ACHN (cell line): ENCODE data around the gene ALS2.
"Not testable (repeated sequence)": the region's sequence is repeated elsewhere in the genome, so short reads cannot be mapped to it uniquely, and the experiment has no call there.

ENCODE experiments used
- DNase-seq: peaks from one replicate; pipeline ENCODE4 v3.0.0-alpha.2; 2015
- in situ Hi-C: cut with HindIII; loops from 2 replicates; pipeline ENCODE4 v1.10.0; 2017; ENCODE audit warnings: low sequenced_read_pairs, low pct_ligation_motif_present, low pct_unique_long_range_greater_than_20kb

Gene ALS2

DNA sequence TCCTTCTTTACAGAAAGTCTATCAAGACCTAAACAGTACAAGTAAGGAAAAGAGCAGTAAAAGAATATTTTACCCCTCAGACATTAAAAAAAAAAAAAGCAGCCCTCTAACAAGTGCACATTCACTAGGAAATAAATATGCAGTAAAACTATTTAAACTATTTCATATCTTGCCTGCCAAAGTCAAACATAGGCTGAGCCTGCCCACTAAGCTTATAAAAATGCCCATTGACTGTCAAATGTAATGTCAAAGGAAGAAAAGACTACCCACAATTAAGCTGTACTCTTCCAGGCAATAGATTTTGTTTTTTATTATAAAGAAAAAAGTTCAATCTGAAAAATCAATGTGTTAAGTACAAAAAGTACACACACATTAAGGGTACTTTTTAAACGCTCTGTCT, 11.8 kb downstream of the ALS2 start:
- DNase-seq: peak; percentile 26

DNA sequence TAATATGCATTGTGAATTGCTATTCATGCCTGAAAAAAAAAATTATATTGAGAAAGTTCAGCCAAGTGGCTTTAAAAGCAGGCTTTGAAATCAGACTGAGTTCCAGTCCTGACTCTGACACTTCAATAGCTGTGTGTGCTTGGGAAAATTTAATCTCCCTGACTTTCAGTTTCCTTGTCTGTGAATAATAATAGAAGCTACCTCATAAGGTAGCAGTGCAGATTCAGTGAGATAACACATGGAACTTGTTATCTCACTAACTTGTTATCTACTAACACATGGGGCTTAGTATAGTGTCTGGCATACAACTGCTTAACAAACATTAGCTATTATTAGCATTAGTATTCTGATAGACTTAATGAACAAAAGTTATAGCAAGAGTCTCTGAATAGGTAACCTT, 14.9 kb downstream of the ALS2 start:
- no peak for DNase-seq
- in situ Hi-C loops: no loop called here

More for the DNA sequence above, 11.8 kb downstream of the ALS2 start:
- in situ Hi-C loops: no loop called here

DNA sequence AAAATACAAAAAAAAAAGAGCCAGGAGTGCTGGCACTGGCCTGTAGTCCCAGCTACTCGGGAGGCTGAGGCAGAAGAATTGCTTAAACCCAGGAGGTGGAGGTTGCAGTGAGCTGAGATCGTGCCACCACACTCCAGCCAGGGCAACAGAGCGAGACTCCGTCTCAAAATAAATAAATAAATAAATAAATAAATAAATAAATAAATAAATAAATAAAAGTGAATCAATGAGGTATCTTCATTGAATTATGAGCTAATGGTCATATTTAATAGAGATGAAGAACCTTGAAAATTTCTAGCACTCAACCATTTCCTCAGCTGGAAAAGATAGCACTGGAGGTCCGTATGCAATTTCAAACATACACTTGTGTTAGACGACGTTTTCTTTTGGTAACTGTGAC, 16.3 kb downstream of the ALS2 start:
- DNase-seq, in situ Hi-C loops: not testable (repeated sequence)

DNA sequence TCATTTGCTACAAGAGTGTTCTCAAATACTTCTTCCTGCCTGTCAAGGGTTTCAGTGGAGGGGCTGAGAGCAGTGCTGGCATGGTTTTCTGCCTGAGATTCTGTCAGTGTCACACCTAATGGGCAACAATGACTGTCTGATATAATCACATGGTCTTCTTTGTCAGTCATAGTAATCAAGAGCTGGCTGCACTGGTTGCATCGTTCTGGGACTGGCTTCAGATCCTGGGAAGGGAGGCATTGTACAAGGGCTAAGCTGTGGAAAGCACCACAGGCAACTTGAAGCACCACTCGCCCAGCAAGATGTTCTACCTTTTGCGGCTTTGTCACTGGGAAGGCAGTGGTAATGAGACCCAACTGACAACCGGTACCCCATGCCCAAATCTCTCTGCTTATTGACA, 19.6 kb downstream of the ALS2 start:
- in situ Hi-C loops: no loop called here
- DNase-seq: no peak

DNA sequence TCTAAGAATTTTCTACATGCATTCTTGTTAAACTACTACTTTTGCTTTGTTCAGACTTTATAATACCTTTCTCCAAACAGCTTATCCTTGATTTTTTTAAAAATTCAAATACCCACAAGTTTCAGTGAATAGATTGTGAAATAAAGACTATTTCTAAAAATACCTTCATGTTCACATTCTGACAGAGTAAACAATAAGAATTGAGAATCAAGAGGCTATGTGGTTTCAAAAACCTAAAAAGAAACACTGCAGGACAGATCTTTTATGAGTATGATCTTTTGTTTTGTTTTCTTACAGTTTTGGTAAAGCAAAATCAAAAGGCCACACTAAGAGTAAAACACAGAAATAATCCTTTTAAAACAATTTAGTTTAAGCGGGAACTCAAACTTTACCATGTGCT, 21.2 kb downstream of the ALS2 start:
- no peak for DNase-seq
- in situ Hi-C loops: no loop called here

DNA sequence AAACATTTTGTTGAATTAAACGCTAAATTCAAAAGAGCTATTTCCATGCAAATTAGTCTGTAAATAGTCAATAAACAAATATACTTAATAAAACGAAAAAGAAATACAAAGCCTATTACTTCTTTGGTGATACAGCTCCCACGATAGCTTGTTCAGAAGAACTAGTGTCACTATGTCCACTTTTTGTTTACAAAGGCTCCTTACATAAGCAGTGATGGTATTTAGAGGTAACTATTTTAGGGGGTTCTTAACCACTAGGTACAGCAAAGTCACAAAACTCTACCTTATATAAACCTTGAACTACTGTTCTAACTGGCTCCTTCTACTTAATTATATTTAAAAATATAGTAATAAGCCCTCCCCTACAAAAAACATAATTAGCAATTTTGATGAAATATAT, 21.9 kb downstream of the ALS2 start:
- in situ Hi-C loops: no loop called here
- no peak for DNase-seq

DNA sequence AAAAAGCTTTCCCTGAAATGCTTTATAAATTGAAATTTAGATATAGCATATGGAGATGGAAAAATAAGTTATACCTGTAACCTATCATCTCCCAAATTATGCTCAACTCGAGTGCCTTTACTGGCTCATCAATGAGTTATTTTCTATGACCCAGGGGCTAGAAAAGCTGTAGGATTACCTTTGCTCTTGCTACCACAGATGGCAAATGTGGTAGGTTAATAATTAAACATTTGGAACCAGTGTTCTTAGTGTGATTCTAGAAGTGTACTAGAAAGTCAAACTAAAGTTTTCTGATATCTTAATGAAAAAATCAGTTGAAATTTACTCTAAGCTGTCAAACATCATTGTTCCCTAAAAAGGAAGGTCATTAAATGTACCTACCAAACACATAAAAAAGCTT, 22.5 kb downstream of the ALS2 start:
- DNase-seq: peak; percentile 60
- in situ Hi-C loops: no loop called here

DNA sequence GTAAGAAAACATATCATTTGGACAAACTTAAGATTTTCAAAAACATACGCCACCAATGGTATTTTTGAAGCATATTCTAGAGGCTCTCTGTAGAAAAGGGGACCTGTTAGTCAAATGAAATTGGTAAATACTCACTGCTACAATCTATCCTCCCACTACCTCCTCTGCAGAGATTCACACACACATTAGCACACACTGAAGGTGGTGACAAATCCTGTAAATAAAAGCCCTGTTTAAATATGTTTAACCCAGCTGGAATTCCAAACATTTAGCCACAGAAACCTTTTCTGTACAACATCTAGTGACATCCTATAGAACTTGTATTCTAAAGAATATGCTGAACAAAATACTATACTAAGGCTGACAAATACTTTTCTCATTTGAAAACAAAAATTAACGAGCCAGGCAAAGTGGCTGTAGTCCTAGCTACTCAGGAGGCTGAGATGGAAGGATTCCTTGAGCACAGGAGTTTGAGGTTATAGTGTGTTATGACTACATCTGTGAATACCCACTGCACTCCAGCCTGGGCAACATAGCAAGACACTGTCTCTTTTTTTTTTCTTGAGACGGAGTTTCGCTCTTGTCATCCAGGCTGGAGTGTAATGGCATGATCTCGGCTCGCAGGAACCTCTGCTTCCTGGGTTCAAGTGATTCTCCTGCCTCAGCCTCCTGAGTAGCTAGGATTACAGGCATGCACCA, 25.9 kb downstream of the ALS2 start:
- DNase-seq: no peak
- in situ Hi-C loops: no loop called here

DNA sequence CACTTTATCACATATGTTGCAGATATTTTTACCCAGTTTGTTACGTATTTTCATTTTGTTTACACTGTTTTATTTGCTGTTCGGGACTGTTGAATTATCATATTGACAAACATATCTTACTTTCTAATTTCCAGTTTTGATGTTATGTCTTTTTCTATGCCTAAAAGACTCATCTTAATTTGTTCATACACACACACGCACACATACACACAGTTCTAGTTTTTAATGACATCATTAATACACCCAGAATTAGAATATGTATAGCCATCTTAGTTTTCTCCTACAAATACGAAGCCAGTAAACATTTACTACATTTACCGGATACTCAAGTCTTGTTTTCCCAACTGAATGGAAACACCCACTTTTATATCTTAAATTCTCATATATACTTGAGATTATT, 29.2 kb downstream of the ALS2 start:
- in situ Hi-C loops: no loop called here
- no peak for DNase-seq

DNA sequence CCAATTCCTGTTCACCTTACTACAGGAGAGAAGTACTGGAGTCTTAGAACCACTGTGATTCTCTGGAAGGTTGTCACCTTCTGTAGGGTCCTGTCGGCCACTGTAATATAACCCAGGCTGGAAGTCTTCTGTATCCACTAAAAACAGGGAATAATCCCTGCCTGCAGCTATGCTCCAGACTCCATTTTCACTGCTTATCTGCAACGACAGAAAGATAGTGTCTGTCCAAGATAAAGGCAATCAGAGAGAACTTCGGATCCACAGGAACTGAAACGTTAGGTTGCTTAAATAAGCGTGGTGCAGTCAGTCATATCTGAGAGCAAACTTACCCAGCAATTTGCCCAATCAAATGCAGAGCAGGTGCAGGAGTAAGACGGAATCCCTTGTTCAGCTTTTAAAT, 34.2 kb downstream of the ALS2 start:
- in situ Hi-C loops: no loop called here
- DNase-seq: no peak

DNA sequence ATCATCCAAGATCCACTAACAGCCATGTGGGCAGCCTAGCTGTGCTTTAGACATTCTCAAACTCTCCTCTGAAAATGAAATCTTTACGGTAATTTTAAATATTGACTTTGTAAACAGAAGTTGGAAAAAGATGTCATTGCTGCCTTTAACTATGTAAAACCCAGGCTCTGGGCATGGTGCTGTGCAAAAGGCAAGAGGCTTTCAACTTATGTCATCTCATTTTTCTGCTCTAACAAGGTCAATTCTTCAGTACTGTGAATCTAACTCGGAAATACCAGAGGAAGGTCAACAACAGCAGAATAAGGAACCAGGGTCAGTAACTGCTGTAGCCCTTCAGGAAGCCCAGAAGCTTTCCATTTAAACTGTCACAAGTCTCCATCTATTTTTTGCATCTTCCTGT, 45.2 kb downstream of the ALS2 start:
- in situ Hi-C loops: no loop called here
- no peak for DNase-seq

DNA sequence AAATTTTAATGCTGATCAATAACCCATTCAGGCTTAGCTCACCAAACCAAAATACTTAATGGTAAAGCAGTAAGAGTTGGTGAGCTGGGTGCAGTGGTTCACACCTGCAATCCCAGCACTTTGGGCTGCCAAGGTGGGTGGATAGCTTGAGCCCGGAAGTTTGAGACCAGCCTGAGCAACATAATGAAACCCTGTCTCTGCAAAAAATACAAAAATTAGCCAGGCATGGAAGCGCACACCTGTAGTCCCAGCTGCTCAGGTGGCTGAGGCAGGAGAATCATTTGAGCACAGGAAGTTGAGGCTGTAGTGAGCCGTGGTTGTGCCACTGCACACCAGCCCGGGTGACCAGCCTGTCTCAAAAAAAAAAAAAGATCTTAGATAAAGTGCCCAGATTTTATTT, 46.6 kb downstream of the ALS2 start:
- DNase-seq: no peak
- in situ Hi-C loops: no loop called here

DNA sequence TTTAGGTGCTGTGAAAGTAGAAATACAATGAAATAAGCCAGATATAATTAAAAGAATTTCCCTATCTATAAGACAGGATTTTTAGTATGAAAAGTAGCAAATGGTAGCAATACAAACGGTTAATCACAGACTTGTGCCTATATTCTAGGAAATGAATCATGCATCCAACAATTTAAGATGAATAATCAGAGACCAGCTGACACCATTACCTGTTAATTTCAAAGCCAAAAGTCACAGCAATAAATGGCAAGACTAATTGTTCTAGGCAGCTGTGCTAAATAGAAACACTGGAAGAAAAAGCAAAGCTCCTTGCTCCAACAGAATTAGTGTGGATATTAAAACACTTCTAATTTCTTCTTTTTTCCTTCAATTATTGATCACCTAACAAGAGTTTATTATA, 47.2 kb downstream of the ALS2 start:
- no peak for DNase-seq

DNA sequence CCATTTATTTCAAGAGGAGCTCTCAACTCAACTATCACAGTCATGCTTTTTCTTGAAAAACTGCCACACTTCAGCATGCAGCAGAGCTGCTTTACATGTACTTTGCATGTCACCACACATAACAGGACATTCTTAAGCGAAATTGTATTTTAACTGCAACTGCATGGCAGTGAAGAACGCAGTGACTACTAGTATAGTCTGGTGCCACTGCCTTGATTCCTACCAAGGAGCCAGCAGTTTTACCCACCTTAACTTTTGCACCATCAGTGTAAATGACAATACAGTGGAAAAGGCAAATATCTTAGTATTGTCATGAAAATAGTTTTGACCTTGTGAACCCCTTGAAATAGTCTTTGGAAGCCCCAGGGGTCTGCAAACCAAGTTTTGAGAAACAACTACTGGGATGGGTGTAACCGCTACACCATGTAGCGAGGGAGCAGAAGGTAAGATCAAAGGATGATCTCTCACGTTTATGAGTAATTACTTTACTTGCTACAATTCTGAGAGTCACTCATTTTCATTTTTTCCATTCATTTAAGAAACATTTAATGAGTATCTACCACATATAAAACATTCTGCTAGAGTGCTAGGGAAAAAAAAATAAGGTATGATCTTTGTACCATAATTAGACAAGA, 50.0 kb downstream of the ALS2 start:
- in situ Hi-C loops: no loop called here
- no peak for DNase-seq

More for the DNA sequence above, 47.2 kb downstream of the ALS2 start:
- in situ Hi-C loops: no loop called here

DNA sequence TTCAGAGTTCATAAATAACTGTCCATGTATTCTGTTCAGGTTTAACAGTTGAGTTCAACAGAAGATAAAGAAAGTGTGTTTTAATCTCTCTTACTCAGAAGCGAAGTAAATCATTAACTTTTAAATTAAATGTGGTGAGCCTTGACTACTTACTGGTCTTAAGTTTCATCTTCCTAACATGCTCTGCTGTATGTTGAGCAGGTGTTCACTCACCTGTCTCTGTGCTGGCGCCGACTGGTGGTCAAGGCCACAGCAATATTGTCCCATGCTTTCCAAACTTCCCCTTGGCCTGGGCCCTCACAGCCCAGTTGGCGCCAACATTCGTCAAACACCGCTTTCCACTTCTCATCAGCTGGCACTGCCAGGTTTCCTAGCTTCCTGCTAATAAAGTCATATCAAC, 65.3 kb downstream of the ALS2 start:
- in situ Hi-C loops: no loop called here
- DNase-seq: peak; percentile 31

DNA sequence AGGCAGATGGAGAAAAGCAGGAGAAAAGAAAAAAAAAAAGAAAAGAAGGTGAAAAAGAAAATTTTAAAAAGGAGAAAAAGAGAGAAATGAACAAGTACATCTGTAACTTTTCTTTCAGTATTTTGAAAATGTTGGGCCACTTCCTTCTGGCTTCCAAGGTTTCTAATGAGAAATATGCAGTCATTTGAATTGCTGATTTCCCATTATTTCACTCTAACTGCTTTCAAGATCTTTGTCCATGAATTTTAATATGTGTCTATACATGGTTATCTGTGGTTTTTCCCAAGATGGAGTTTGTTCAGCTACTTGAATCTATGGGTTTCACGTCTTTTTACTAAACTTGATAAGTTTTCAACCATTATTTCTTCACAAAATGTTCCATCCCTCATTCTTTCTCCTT, 68.0 kb downstream of the ALS2 start:
- no peak for DNase-seq
- in situ Hi-C loops: no loop called here

DNA sequence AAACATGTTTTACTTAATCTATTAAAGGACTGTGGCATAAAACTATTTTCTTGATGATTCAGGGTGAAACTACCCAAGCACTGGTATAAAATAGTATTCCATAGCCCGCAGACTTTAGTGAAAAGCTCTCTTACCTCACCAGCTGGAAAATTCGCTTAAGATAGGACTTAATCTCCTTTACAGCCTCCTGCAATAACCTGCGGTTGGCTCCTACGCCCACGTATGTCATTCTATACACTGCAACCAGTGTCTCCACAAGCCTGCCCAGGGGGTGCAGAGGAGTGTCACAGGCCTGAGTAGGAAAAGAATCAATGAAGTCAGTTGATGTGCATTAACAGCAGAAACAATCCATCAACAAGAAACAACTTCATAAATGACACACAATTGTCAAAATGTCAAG, 71.0 kb downstream of the ALS2 start:
- in situ Hi-C loops: no loop called here
- no peak for DNase-seq

DNA sequence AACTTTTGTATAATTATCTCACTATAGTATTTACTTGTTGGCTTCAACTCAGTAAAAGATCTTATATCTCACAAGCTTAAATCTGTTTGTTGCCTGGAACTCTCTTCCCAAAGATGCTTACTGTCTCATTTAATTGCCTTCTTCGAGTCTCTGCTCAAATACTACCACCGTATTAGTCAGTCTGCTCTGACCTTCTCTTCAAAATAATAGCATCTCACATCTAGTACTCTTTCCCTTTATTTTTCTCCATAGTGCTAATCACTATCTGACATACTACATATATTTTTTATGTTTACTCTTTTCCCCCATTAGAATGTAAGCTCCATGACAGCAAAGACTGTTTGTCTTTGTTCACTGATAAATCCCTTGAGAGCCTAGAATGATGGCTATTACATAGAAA, 71.7 kb downstream of the ALS2 start:
- no peak for DNase-seq
- in situ Hi-C loops: no loop called here

DNA sequence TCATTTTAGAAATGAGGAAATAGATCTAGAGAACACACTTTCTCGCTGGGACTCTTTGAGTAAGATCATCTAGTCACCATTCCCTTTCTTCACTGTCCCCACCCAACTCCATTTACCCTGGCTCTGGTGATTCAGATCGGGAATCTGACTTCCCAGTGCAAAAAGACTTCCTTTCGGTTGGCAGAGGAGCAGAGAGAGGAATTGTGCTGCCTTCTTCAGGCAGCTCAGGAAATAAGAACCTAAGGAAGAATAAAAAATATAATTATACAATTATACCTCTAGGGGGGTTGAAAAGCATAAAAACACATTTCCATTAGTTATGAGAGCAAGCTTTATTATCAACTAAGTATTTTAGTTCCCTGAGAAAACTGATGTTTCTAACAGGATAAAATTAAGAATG, 73.0 kb downstream of the ALS2 start:
- DNase-seq: no peak
- in situ Hi-C loops: no loop called here

DNA sequence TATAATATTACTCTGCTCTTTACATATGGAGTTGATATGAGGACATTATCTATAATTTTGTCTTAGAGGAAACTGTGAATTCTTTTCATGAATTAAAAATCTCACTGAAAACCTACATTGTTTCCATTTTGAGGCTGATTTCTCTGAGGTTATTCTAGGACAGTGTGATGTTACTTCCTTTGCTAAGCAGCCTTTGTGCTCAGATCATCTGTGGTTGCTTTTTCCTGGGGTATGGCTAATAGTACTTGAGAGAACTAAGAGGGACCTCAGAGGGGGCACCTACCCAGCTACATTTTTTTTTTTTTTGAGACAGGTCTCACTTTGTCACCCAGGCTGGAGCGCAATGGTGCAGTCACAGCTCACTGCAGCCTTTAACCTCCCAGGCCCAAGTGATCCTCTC, 73.6 kb downstream of the ALS2 start:
- no peak for DNase-seq
- in situ Hi-C loops: no loop called here

DNA sequence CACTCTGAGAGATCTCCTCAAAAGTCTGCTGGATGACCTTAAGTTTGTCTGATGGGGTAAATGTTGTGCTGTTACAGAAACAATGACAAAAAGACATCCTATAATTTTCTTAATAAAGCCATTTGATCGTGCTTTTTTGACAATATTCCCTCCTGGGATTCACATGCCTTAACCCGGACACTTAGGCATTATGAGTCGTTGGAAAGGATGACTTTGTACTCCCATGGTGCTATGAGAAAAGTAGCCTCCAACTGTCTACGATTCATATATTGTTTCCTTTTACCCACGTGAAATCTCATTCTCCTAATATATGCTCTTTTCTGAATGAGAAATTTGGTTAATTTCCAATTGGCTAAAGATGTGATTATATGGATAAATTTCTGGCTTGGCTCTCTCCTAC, 76.2 kb downstream of the ALS2 start:
- no peak for DNase-seq
- in situ Hi-C loops: no loop called here
